H9 (cell line): ENCODE results near the gene GNAO1. TPM values are rescaled to one million over a fixed set of nuclear protein-coding genes. Genes with fewer than 3 reads are reported as not detected.

Experiments used
- DNase-seq: peaks from one replicate; pipeline ENCODE4 v3.0.0-alpha.2; 2017
- H2AFZ ChIP-seq: one replicate; pipeline ENCODE4 v1.6.1; 2013; ENCODE audit warnings: mild to moderate bottlenecking, low read length, control low read depth, moderate library complexity
- H2AK5ac ChIP-seq: 2 replicates; pipeline ENCODE4 v1.6.1; 2013; ENCODE audit warnings: low read length, control low read depth, mixed read lengths; ENCODE audit not compliant: insufficient read length
- H2BK120ac ChIP-seq: one replicate; pipeline ENCODE4 v1.6.1; 2013; ENCODE audit warnings: low read depth, mild to moderate bottlenecking, low read length, control low read depth, inconsistent platforms; ENCODE audit not compliant: poor library complexity, severe bottlenecking
- H2BK12ac ChIP-seq: 2 replicates; pipeline ENCODE4 v1.6.1; 2013; ENCODE audit warnings: low read length, control low read depth, mixed read lengths, low read depth; ENCODE audit not compliant: insufficient read length
- H2BK15ac ChIP-seq: 2 replicates; pipeline ENCODE4 v1.6.1; 2013; ENCODE audit warnings: low read depth, low read length, control low read depth
- H2BK20ac ChIP-seq: one replicate; pipeline ENCODE4 v1.6.1; 2013; ENCODE audit warnings: low read depth, mild to moderate bottlenecking, low read length, control low read depth, inconsistent platforms; ENCODE audit not compliant: poor library complexity, severe bottlenecking
- H2BK5ac ChIP-seq: 2 replicates; pipeline ENCODE4 v1.6.1; 2013; ENCODE audit warnings: low read length, control low read depth, mixed read lengths; ENCODE audit not compliant: insufficient read length
- H3K14ac ChIP-seq: 2 replicates; pipeline ENCODE4 v1.6.1; 2013; ENCODE audit warnings: low read length, control low read depth; ENCODE audit not compliant: insufficient read depth
- H3K18ac ChIP-seq: 2 replicates; pipeline ENCODE4 v1.6.1; 2013; ENCODE audit warnings: low read depth, mild to moderate bottlenecking, mixed read lengths, low read length, control low read depth; ENCODE audit not compliant: insufficient read length
- H3K23ac ChIP-seq: 2 replicates; pipeline ENCODE4 v1.6.1; 2013; ENCODE audit warnings: low read length, control low read depth, mixed read lengths, low read depth; ENCODE audit not compliant: insufficient read length
- H3K23me2 ChIP-seq: 2 replicates; pipeline ENCODE4 v1.6.1; 2013; ENCODE audit warnings: low read depth, mild to moderate bottlenecking, mixed read lengths, low read length, control low read depth; ENCODE audit not compliant: insufficient read length, poor library complexity, severe bottlenecking
- H3K27ac ChIP-seq: 2 replicates; pipeline ENCODE4 v1.5.1; 2013; ENCODE audit warnings: low read length, control low read depth, mixed read lengths, low read depth; ENCODE audit not compliant: insufficient read length
- H3K27me3 ChIP-seq: 2 replicates; pipeline ENCODE4 v1.6.1; 2013; ENCODE audit warnings: low read length, control low read depth, inconsistent platforms; ENCODE audit not compliant: insufficient read depth
- H3K4ac ChIP-seq: 2 replicates; pipeline ENCODE4 v1.6.1; 2013; ENCODE audit warnings: low read depth, mild to moderate bottlenecking, control low read depth, inconsistent platforms, low read length, moderate library complexity
- H3K4me1 ChIP-seq: 2 replicates; pipeline ENCODE4 v1.6.1; 2013; ENCODE audit warnings: low read length, control low read depth, inconsistent platforms; ENCODE audit not compliant: insufficient read depth
- H3K4me2 ChIP-seq: 2 replicates; pipeline ENCODE4 v1.6.1; 2013; ENCODE audit warnings: low read length, control low read depth, mixed read lengths; ENCODE audit not compliant: insufficient read length, insufficient read depth
- H3K56ac ChIP-seq: 2 replicates; pipeline ENCODE4 v1.6.1; 2013; ENCODE audit warnings: low read depth, mild to moderate bottlenecking, mixed read lengths, low read length, control low read depth; ENCODE audit not compliant: insufficient read length
- H3K79me1 ChIP-seq: 2 replicates; pipeline ENCODE4 v1.6.1; 2013; ENCODE audit warnings: low read depth, mild to moderate bottlenecking, moderate library complexity, low read length, control low read depth, inconsistent platforms; ENCODE audit not compliant: insufficient read depth, poor library complexity, severe bottlenecking
- H3K79me2 ChIP-seq: 2 replicates; pipeline ENCODE4 v1.6.1; 2013; ENCODE audit warnings: low read length, control low read depth, inconsistent platforms; ENCODE audit not compliant: insufficient read depth
- H3K9ac ChIP-seq: 2 replicates; pipeline ENCODE4 v1.6.1; 2013; ENCODE audit warnings: low read length, control low read depth, mixed read lengths; ENCODE audit not compliant: insufficient read length; ENCODE audit errors: extremely low read depth
- H3K9me3 ChIP-seq: one replicate; pipeline ENCODE4 v1.6.1; 2013; ENCODE audit warnings: low read depth, low read length, inconsistent platforms; ENCODE audit not compliant: control insufficient read depth
- H3T11ph ChIP-seq: one replicate; pipeline ENCODE4 v1.6.1; 2013; ENCODE audit warnings: mild to moderate bottlenecking, low read length, control low read depth, inconsistent platforms
- H4K20me1 ChIP-seq: one replicate; pipeline ENCODE4 v1.6.1; 2013; ENCODE audit not compliant: control insufficient read depth, insufficient read length, insufficient read depth
- H4K5ac ChIP-seq: 2 replicates; pipeline ENCODE4 v1.6.1; 2013; ENCODE audit warnings: low read depth, mild to moderate bottlenecking, mixed read lengths, low read length, control low read depth; ENCODE audit not compliant: insufficient read length
- H4K8ac ChIP-seq: replicated peaks from 2 replicates; pipeline ENCODE4 v1.6.1; 2013; ENCODE audit warnings: low read length, control low read depth, mixed read lengths, low read depth; ENCODE audit not compliant: insufficient read length
- H4K91ac ChIP-seq: 2 replicates; pipeline ENCODE4 v1.6.1; 2013; ENCODE audit warnings: low read depth, mild to moderate bottlenecking, moderate library complexity, mixed read lengths, low read length, control low read depth; ENCODE audit not compliant: insufficient read length
- H3K27ac Mint-ChIP-seq, 3 experiments: 2 replicates in 2 of 3; 3 replicates in 1 of 3; pipeline ENCODE4 v1.8.0; 2020 to 2021; ENCODE audit warnings: mixed read lengths in 3 of 3, mild to moderate bottlenecking in 1 of 3, moderate library complexity in 1 of 3
- H3K27me3 Mint-ChIP-seq: 2 replicates; pipeline ENCODE4 v1.8.0; 2021; ENCODE audit warnings: low read depth, mild to moderate bottlenecking, moderate library complexity, mixed read lengths
- H3K36me3 Mint-ChIP-seq, 3 experiments: 2 replicates in 2 of 3; 3 replicates in 1 of 3; pipeline ENCODE4 v1.8.0; 2020 to 2021; ENCODE audit warnings: low read depth in 3 of 3, mixed read lengths in 3 of 3; ENCODE audit not compliant: insufficient read depth in 1 of 3
- H3K4me1 Mint-ChIP-seq, 2 experiments: 2 replicates each; pipeline ENCODE4 v1.8.0; 2020; ENCODE audit warnings: mixed read lengths in 2 of 2
- H3K4me3 Mint-ChIP-seq, 2 experiments: 2 replicates in 1 of 2; 3 replicates in 1 of 2; pipeline ENCODE4 v1.8.0; 2020 to 2021; ENCODE audit warnings: mild to moderate bottlenecking in 2 of 2, mixed read lengths in 2 of 2, moderate library complexity in 1 of 2
- H3K9me3 Mint-ChIP-seq, 2 experiments: 2 replicates in 1 of 2; 3 replicates in 1 of 2; pipeline ENCODE4 v1.8.0; 2020; ENCODE audit warnings: mild to moderate bottlenecking in 2 of 2, mixed read lengths in 2 of 2, moderate library complexity in 1 of 2
- CTCF ChIP-seq: fragments of 200-600 bp; sonication (generic); conservative IDR thresholded peaks from 3 replicates; pipeline ENCODE4 v1.8.0; 2021; ENCODE audit warnings: antibody characterized with exemption, mild to moderate bottlenecking
- WGBS: extraction: QIAGEN DNeasy Blood & Tissue Kit; methylation state at CpG from one replicate; pipeline ENCODE4 v1.1.7; 2013; ENCODE audit warnings: missing lambda C conversion rate, low lambda C conversion rate, mixed read lengths; ENCODE audit not compliant: insufficient read length; ENCODE audit errors: extremely low coverage; 5-methylcytosine and 5-hydroxymethylcytosine counted together
- total RNA-seq: library from RNA; stranded (reverse); gene quantifications from 2 replicates; pipeline ENCODE4 v1.2.1, GENCODE V29; 2021

Gene GNAO1
- total RNA-seq, 1 experiment from 2014 or later, result 16.9 TPM

- H2BK120ac ChIP-seq, result no peak overlapping the region
- H3K27me3 ChIP-seq, result no peaks in the 10 kb centered on the region
- H2BK15ac ChIP-seq, result no peak overlapping the region
- no peaks in the 10 kb centered on the region for H3K79me1 ChIP-seq
- no peaks in the 10 kb centered on the region for H3K27me3 Mint-ChIP-seq
- no peak overlapping the region for H3K18ac ChIP-seq
- H3K4me3 Mint-ChIP-seq, result no peak overlapping the region
- no peaks in the 10 kb centered on the region for H3K23me2 ChIP-seq
- H3K9me3 ChIP-seq, result no peaks in the 10 kb centered on the region
- no peak overlapping the region; a peak in 2 of 7 replicates for H3K27ac Mint-ChIP-seq
- H3K27ac ChIP-seq, result no peak overlapping the region
- H3K4me2 ChIP-seq, result no peak overlapping the region
- H2AFZ ChIP-seq, result no peak overlapping the region
- H4K91ac ChIP-seq, result no peak overlapping the region
- no peaks in the 10 kb centered on the region for H3K79me2 ChIP-seq
- no peak overlapping the region for H2BK12ac ChIP-seq
- no peak overlapping the region for H2AK5ac ChIP-seq
- H3K4me1 ChIP-seq, result peaks cover 28% of the 10 kb centered on the region
- no peak overlapping the region for H3K56ac ChIP-seq
- no CpG with 5 or more reads among the region's 2 CpGs for WGBS
- no peak overlapping the region for H3K23ac ChIP-seq
- H3K4ac ChIP-seq, result no peak overlapping the region
- no peak overlapping the region for H3K9ac ChIP-seq
- no peaks in the 10 kb centered on the region; a peak in 1 of 5 replicates for H3K9me3 Mint-ChIP-seq
- H3K36me3 Mint-ChIP-seq, result peaks cover 0 to 16% (median 13%) of the 10 kb centered on the region in 3 experiments; a peak in 5 of 7 replicates
- H2BK20ac ChIP-seq, result no peak overlapping the region
- no peak overlapping the region for H2BK5ac ChIP-seq
- no peak overlapping the region for H3K14ac ChIP-seq
- no peak overlapping the region for H4K8ac ChIP-seq
- H4K5ac ChIP-seq, result no peak overlapping the region
- H3K4me1 Mint-ChIP-seq, result peaks cover 86 to 87% of the 10 kb centered on the region in 2 experiments
- no peak for TF ChIP-seq CTCF
- DNase-seq, result no peak
- H4K20me1 ChIP-seq, result no peaks in the 10 kb centered on the region
- H3T11ph ChIP-seq, result no peak overlapping the region
These were observed 88.6 kb downstream of the GNAO1 start for GRCh38 chr16:56279914-56280313.
